Activated T-cell treated with anti-CD3 and anti-CD28 coated beads, Interleukin-2, amount 50 U/mL, for 48 hours (primary cell): ENCODE measurements around the gene YES1.
A peak's percentile ranks its signal among the peaks of the same experiment; 100 is the strongest.
"Not testable (repeated sequence)": the region's sequence is repeated elsewhere in the genome, so short reads cannot be mapped to it uniquely, and the experiment has no call there.

Experiments
- DNase-seq, 2 experiments: peaks; one replicate each; pipeline ENCODE4 v3.0.0-alpha.2; 2020

The YES1 gene

DNA sequence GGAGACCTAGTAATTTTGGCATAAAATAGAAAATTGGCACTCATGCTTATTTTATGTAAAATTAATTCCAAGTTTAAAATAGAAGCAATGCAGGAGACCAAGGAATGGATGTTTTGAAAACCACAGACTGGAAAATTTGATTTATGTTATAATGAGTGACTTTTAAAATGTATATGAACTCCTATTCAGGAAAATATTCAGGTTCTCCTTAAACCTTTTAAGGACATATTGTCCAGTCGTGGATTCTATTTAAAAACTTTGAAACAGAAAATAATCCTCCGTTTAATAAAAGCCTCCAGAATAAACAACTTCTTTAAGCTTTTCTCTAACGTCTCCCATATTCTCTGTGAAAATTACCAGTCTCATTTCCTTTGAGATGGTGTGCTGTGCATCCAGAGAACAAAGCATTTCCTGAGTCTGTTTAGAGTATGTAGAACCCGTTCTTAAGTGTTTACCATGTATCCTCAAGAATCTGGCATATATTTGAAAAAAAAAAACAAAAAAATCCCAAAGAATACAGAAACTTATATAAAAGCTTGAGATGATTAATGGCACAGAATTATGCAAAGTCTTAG lies 8.6 kb upstream of the YES1 start:
- DNase-seq = no peak

DNA sequence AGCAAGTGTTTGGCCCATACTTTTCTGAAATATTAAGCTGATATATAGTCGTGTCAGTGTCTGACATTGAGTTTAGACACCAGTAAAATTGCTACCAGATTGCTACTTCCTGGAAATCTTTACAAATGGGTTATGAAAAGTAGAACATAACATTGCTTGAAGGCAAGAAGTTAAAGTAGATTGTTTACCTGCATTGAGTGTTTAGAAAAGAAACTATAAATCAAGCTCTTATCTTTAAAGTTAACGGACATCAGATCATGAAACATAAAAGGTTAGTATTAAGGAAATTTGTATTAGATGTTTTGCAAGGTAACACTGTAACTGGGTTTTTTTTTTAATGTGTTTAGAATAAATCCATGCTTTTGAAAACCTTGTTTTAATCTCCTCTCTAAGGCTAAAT lies 4.8 kb upstream of the YES1 start:
- DNase-seq = no peak

DNA sequence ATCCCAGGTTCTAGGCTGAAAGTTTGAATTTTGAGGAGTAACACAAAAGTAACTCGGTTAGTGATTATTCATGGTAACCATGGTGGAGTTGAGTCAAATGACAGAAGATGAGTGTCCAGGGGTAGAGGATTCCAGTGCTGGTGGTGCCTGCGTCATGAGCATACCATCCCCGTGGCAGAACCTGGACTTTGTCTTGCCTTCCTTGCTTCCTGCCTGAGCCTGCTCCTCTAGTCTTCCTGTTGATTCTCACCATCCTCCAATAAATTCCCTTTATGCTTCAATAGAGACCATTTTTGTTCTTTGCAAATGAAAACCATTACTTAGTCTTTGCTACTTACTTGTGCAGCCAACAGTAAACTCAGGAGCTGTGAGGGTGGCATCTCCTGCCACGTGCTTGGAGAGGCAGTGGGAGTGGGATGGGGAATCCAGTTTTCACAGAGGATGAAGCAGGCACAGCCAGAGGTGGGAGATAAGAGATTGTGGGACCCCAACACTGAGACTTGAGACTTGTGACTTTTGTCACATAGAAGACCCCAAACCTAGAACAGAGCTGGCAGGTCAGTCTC lies 4.1 kb upstream of the YES1 start:
- DNase-seq = no peak

DNA sequence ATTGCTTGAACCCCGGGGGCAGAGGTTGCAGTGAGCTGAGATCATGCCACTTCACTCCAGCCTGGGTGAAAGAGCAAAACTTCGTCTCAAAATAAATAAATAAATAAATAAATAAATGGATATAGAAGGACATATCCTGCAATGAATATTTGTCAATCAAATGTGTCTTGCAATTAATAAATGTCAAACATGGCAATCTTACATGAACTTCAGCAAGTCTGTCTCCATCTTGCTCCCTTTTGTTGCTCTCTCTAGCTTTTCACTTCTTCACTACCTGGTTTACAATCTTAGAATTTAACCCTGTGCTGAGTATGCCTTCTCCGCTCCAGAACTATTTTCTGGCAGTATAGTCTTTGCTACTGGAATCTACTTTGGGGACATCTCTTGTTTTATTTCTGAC lies 3.3 kb upstream of the YES1 start:
- no peak for DNase-seq

- DNase-seq = no peak
These were observed 2.5 kb upstream of the YES1 start for GRCh38 chr18:814300-815084.

DNA sequence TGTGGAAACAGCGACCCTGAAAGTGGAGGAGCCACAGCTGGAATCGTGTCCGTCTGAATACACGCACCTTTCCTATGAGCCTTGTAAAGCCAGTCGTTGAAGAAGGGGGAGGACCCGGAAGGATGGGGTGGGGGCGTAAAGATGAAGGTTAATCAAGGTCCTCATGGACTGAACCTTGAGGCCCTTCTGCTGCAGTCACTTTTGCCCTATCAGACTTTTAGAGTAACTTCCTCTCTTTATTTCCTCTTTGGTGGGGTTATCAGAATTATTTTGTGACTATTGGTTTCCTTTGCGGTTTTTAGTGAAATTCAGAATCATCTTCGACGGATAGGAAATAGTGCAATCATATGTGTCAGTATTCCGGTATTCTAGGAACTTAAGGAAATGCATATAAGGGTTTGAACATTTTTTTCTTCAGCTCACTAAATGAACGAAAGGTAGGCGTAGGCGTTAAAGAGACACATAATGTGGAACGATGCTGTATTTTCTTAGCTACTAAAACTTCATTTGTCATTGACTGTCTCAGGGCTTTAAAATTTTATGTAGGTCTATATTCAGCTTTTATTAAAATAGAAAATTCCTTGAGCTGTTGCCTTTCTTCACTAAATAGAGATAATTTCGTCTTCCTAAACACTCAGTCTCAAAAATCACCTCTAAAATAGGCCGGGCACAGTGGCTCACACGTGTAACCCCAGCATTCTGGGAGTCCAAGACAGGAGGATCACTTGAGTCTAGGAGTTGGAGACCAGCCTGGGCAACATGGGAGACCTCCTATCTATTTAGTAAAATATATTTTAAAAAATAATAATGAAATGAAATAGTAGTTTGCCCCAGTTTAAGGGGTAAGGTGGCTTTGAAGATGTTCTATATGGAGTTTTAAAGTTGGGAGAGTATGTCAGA lies 1.4 kb upstream of the YES1 start:
- DNase-seq = no peak

GRCh38 chr18:812376-813171 lies 532 bp upstream of the YES1 start:
- DNase-seq = peak; percentile 83 to 86

- DNase-seq = peak in 1 of 2 experiments; percentile 39
These were observed 705 bp downstream of the YES1 start for GRCh38 chr18:811182-811891.

DNA sequence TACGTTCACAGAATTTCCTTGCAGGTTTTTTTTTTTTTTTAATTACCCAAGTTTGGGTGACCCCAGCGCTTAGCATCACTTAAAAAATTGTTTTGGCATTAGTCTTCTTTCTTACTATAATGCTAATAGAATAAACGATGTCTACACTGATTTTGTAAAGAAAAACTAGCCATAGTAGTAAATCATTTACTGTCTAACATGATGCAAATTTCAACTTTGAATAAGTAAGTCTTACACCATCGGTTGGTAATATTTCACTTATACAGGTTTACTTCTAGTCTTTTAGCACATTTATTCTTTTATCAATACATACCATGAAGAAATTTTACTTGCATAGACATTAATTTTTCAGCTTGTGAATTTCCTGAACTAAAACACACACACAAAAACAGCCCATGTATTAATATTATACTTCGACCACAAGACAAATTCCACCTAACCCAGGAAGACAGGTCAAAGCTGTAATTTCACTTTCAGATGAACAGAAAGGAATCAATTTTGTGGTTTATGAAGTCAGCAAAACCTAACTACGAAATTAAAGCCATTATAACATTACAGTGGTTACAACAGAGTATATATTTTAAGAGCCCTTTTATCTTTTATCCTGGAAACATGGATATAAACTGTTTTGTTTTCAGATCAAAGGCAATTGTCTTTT lies 1.9 kb downstream of the YES1 start:
- DNase-seq = no peak

DNA sequence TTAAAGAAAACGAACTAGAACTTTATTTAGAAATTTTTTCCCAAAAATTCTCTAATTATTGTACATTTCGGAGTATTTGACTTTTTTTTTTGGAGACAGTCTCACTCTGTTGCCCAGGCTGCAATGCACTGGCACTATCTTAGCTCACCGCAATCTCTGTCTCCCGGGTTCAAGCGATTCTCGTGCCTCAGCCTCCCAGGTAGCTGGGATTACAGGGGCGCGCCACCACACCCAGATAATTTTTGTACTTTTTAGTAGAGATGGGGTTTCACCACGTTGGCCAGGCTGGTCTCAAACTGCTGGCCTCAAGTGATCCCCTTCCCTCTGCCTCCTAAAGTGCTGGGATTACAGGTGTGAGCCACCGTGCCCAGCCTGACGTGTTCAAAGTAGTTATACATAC lies 2.8 kb downstream of the YES1 start:
- DNase-seq = not testable (repeated sequence)

DNA sequence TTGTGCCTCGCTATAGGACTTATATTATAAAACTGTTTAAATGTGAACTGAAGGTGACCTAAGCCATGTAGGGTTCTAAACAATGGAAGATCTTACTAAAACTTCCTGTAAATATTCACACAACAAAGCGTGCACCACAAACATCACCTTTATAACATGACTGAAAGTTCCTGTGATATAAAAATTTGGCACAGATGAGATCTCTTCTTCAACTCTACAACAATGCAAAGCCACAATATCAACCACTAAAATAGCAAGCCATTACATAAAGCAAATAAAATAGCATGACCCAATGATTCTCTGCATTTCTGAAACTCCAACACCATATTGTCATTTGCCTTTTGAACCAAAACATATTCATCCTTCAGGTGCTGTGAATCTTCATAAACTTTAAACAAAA lies 3.5 kb downstream of the YES1 start:
- DNase-seq = no peak

DNA sequence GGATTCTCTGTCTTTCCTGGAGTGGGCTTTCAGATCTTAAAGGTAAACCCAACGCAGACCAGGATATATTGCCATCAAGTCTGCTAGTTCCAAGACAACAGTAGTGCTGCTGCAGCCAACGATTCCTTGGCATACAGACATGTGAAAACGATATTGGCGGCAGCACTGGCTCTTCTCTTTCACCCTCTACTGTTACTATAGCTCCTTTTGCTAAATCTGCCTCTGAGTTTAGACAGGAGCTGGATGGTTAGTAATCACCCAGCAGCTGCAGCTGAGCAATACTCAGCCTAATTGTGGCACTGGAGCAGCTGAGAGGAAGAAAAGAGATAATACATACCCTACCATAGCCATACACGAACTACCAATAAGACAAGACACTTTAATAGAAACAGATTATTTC lies 4.0 kb downstream of the YES1 start:
- DNase-seq = no peak

- DNase-seq = no peak
These were observed 6.3 kb downstream of the YES1 start for GRCh38 chr18:805755-806110.

DNA sequence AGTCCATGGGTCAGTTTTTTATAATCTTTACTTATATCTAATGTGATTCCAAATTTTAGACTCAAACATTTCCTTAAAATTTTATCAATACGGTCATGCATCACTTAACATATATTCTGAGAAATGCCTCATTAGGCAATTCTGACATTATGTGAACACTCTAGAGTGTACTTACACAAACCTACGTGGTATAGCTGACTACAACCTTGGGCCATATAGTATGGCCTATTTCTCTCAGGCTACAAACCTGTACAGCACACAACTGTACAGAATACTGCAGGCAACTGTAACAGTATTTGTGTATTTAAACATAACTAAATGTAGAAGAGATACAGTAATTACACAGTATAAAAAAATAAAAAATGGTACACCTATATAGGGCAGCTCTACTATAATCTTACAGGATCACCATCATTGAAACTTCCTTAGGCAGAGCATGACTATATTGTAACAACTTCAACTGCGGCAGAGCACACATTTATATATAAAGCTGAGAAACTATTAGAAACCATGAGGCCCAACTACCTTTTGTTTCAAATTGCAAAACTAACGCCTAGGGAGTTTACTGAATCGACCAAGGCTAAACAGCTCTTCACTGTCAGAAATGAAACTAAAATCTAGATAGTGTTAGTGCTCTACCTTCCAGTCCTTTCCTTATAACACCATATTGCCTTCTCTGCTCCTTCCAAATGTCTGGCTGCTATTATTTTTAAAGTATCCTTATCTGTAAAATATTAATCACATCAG lies 6.9 kb downstream of the YES1 start:
- DNase-seq = no peak

DNA sequence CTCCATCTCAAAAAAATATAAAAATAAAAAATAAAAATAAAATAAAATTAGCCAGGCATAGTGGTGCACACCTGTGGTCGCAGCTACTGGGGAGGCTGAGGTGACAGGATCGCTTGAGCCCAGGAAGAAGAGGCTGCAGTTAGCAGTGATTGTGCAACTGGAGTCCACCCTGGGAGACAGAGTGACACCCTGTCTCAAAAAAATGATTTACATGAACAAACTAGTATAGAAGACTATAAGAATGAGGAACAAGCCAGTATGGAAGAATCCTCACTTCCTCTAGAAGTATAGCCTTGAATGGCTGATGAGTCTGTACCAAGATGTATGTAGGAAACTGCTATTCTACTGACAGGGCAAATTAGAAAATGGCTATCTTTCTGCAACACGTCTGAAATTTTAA lies 10.9 kb downstream of the YES1 start:
- no peak for DNase-seq

GRCh38 chr18:799943-800342 lies 12.1 kb downstream of the YES1 start:
- no peak for DNase-seq

GRCh38 chr18:795383-795782 lies 16.7 kb downstream of the YES1 start:
- DNase-seq = not testable (repeated sequence)

- no peak for DNase-seq
These were observed 22.6 kb downstream of the YES1 start for GRCh38 chr18:789397-789796.

GRCh38 chr18:785242-785641 lies 26.8 kb downstream of the YES1 start:
- DNase-seq = no peak

GRCh38 chr18:784470-785172 lies 27.4 kb downstream of the YES1 start:
- no peak for DNase-seq
